A172 (cell line): ENCODE results near the gene ISM1. TPM values are rescaled to one million over a fixed set of nuclear protein-coding genes. Genes with fewer than 3 reads are reported as not detected.

Experiments used
- DNase-seq: peaks from one replicate; pipeline ENCODE4 v3.0.0-alpha.2; 2015; ENCODE audit warnings: low spot score
- total RNA-seq: library from RNA; depleted of rRNA; stranded (reverse); fragments of >200 nt; shearing (Covaris generic); gene quantifications from 2 replicates; pipeline ENCODE4 v1.2.3, GENCODE V29; 2014; rRNA removed

ISM1 gene
- not detected in 2 replicates for total RNA-seq

- DNase-seq = no peak
Measured at GRCh38 chr20:13220904-13221297, at the start of gene ISM1. Gene ISM1, plus strand, starts transcription at chr20:13221274. Its CDS starts 503 bp downstream, at chr20:13221777.

- no peak for DNase-seq
Measured at GRCh38 chr20:13173201-13173600, 47.9 kb upstream of the ISM1 start.

DNA sequence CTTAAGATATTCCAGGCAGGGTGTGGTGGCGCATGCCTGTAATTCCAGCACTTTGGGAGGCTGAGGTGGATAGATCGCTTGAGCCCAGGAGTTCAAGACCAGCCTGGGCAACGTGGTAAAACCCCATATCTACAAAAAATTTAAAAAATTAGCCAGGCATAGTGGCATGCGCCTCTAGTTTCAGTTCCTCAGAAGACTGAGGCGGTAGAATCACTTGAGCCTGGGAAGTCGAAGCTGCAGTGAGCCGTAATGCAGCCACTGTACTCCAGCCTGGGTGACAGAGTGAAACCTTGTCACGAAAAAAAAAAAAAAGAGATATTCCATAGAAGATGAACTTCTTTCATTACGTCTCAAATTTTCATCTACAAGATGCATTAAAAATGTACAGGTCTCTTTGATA, 46.7 kb upstream of the ISM1 start:
- no peak for DNase-seq

DNA sequence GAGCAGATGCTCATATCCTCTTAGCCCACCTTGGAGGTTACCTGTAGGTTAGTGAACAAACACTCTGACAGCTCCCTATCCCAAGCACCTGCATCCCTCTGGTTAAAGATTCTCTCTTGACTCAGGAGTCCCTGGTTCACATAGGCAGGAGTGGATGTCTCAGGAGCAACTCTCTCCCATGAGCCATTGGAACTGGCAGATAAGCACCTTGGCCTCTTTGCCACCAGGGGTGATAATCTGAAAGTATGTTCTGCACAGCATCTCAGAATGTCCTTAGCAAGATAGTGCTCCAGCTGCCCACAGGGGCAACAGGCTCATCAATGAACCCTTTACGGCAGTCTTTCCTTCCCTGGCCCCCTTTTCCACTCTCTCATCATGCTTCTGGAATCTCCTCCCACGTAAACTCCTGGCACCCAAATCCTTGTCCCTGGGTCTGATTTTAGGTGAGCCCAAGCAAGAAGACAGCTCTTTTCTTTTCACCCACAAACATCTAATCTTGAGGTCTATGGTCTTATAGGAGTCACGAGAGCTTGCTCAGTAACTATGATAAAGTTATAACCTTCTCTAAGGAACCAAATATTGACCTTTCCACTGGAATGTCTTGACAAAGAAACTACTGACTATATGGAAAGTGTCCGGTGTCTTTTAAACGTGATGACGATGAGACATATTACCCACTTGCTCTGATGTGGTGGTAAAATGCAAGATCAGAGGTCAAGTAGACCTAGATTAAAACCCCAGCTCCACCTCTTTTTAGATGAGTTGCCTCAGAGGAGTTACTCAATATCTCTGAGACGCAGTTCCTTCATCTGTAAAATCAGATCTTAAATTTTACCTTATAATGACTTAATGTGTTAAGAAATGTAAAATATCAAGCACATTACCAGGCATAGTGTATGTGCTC, 39.8 kb upstream of the ISM1 start:
- no peak for DNase-seq

DNA sequence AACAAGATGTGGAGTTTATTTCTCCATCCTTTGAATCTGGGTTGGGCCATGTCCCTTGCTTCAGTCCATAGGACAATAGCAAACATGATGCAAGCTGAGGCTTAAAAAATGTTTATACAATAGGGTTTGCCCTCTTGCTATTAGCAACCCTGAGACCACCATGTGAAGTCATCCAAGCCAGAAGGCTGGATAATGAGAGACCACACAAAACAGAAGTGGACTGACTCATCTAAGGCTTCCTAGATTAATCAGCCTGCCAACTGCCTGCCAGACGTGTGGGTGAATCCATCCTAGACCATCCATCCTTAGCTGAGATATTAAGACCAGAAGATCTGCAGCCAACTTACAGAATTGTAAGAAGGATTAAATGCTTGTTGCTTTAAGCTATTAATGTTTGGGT, 38.1 kb upstream of the ISM1 start:
- DNase-seq = no peak

- DNase-seq = no peak
Measured at GRCh38 chr20:13186043-13186774, 34.9 kb upstream of the ISM1 start.

DNA sequence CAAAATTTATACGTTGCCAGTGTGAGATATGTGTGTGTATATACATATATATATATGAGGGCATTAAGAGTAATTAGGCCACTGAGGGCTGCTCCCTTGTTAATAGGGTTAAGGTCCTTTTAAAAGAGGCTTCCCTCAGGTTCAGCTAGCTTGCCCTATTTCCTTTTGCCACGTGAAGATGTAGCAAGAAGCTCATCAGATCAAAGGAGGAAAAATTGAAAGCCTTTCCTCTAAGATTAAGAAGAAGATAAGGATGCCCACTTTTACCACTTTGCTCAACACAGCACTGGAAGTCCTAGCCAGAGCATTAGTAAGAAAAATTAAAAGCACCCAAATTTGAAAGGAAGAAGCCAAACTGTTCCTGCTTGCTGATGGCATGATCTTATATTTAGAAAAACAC, 33.2 kb upstream of the ISM1 start:
- DNase-seq = no peak

DNA sequence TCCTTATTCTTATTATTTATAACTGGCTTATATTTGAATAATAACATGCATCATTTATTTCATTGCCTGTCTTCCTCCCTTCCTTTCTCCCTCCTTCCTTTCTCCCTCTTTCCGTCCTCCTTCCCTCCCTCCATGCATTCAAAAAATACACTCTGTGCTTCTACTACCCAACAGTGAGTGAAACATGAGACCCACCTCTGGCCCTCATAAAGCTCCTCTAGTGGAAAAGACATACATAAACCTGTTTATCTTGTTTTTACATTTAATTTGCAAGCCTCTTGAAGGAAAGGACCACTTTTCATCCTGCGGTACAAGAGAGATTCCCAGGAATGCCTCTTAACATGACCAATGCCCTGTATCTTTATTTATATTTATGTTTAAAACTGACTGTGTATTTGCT, 21.8 kb upstream of the ISM1 start:
- no peak for DNase-seq

DNA sequence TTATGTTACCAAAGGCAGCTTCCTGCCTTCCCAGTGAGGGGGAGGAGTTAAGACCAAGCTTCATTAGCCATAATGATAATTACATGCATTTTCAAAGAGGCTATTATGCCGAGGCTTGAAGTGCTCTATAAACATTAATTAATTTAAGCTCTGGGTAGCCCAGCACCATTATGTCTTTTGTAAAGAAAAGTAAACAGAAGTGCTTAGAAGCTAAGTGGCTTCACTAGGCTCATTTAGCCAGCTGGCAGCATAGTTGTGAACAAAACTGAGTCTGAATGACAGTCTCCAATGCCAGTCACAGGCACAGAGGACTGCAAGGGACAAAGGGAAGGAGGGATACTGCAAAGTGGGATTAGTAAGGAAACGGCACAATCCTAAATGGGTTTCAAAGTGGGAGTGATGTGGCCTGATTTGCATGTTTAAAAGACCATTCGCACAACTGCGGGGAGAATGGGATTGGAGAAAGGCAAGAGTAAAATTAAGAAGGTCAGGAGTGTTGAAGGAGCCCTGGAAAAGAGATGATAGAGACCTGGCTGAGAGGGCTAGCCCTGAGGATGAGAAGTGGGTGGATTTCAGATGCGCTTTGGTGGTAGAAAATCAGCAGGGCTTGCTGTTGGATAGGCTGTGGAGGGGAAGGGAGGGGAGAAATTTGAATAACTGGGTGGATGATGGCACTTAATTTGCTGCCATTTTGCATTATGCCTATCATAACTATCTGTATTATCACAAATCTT, 20.1 kb upstream of the ISM1 start:
- DNase-seq = no peak

DNA sequence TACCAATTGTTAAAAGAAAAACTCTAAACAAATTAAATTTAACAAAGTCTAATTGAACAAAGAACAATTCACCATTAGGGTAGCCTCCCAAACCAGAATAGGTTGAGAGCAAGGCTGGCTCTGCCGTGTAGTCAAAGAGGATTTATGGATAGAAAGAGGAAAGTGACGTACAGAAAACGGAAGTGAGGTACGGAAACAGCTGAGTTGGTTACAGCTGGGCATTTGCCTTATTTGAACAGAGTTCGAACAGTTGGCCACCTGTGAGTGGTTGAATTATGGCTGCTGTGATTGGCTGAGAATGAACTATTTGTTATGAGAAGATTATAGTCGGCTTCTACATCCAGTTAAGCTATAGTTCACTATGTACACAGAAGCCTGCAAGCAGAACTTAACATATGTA, 18.5 kb upstream of the ISM1 start:
- no peak for DNase-seq

GRCh38 chr20:13205425-13205824, 15.6 kb upstream of the ISM1 start:
- DNase-seq = no peak

DNA sequence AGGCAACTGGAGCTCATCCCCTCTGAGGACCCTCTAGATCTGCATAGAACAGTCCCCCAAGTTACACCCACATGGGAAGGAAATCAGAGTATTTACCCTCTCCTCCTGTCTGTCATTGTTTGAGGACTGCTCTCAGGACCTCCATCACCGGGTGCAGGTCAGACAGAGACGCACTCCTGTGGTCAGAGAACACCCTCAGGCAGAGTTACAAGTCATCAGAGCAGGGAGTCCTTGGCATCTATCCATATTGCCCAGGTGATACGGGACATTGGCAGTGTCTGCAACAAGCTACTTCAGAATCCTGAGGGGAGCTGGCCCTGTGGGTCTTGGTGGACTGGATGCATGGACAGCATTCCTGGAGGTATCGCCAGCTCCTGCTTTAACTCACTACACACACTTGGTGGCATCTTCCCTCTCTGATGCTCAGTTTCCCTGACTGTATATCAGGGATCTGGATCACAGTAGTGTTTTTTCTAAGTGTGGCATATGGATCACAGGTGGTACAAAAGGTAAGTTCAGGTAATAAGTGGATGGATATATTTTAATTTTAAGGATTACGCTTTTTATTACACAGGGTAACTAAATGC, 15.1 kb upstream of the ISM1 start:
- DNase-seq = no peak

- DNase-seq = no peak
Measured at GRCh38 chr20:13207016-13207415, 14.1 kb upstream of the ISM1 start.

DNA sequence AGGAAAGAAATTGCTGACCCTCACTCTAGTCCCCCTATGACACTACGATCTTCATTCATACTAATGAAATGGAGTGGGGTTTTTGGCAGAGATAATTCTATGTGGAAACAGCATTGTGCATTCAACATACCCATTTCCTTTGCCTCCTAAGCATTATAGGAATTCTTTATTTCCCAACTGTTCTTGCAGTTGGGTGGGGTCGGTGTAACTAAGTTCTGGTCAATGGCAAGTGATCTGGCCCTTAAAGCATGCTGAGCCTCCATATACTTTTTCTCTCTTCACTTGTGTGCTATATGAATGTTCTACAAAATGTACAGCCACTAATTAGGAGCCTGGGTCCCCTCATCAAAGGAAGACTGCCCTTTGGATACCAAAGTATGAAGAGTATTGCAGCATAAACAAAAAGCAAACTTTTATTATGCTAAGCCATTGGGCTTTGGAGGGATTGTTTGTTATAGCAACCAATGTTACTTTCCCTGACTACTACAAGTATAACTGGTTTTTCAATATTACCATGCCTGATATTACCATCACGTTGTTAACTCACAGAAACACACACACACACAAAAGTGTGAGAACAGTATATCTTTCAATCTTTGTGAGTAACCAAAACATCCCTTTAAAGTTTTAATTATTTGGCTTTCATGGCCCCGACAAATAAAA, 9.0 kb upstream of the ISM1 start:
- no peak for DNase-seq

DNA sequence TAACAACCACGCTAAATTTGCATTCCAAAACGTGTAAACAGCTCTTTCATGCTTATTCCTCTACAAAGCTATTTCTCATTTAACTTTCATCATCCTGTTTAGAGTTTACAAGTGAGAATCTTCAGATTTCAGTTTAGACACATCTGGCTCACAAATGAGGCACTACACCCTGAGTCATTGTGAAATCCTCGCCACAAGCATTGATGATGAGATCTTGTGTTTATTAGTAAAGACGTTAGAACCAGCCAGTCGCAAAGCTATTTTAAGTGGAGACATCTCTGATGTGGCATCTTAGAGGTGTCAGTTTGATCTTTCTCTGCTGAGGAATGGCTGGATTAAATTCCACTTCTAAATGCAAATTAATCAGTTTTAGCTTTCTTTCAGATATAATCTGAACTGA, 8.3 kb upstream of the ISM1 start:
- no peak for DNase-seq

DNA sequence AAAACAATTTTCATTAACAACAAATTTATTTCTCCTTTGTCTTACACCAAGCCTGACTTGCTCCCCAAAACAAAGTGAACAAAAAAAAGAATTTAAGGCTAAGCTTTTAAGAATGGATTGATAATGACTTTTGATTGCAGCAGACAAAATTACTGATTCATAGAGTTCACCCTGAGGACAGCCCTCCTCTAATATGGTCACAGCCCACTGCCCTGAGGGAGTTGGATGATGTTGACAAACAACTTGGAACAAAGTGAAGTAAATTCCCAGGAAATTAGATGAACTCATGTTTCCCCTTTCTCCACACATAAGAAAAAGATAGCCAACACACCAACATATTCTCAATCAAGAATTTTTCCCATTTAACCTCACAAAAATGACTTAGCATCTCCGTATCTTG, 7.7 kb upstream of the ISM1 start:
- no peak for DNase-seq

GRCh38 chr20:13216533-13216932, 4.5 kb upstream of the ISM1 start:
- DNase-seq = no peak

DNA sequence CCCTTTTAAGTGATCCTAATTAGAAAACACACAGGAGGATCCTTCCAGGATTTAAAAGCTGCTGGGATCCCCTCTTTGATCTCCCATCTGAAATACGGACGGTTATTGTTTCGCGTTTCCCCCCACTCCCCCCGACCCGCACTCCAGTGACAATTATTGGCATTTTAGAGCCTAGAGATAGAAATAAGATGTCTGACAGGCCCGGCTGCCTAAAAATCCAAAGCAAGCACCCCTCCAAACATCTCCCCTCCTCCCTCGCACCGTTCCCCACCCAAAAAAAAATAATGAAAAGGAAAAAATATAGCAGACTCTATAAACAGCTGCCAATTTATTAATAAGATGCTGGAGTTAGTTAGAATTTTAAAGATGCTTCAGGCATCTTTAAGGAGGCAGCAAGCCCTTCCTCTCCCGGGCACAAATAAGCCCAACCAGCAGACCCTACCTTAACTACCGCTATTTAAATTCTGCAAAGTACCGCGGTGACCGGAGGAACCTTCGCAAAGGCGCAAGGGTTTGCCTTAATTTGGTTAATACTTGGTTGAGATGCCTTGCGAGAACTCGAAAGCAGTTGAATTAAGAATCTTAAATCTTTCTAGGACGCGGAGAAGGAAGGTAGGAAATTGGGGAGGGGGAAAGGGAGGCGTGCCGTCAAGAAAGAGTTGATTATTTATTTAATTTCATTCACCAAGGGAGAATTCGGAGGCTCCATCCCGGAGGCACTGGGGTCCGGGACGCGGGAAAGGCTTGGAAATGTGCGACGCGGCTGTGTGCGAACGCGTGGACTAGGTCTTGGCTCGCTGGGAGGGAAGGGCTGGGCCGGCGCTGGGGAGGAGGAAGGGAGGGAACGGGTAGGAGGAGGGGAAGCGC, 1.5 kb upstream of the ISM1 start:
- no peak for DNase-seq

GRCh38 chr20:13220194-13220903, 725 bp upstream of the ISM1 start:
- no peak for DNase-seq

DNA sequence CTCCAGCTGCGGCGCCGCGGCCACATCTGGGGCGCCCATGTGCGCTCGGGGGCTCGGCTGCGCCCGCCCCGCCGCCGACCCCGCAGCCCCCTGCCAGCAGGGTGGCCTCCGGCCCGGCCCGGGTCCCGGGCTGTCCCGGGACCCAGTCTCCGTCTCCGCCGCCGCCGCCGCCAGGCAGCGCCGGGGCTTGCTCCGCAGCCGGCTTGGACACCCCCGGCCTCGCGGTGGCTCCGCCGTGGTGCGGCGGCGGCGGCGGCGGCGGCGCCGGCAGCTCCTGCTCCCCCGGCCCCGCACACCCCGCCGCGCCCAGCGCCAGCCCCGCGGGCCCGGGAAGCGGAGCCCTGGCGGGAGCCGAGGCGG, 219 bp downstream of the ISM1 start:
- no peak for DNase-seq
